WTC11 (cell line): ENCODE data around the gene CEACAM18. TPM values are rescaled to one million over a fixed set of nuclear protein-coding genes. Genes with fewer than 3 reads are reported as not detected.

Experiments
- ATAC-seq: fragments of 200-7000 bp; cut with Tn5 transposase; 2 replicates; pipeline ENCODE4 v1.10.0; 2021; ENCODE audit warnings: mild to moderate bottlenecking, moderate library complexity
- CTCF ChIA-PET: fragments of 300-600 bp; sonication (Branson Sonifier 250); formaldehyde crosslinking; loops from one replicate; lab custom pipeline; 2021; ENCODE audit warnings: antibody characterized with exemption; lab: Charles Lee
- POLR2A ChIA-PET: fragments of 350-600 bp; sonication (Branson Sonifier 250); formaldehyde crosslinking; loops from one replicate; lab custom pipeline; 2021; ENCODE audit warnings: antibody characterized with exemption; lab: Charles Lee
- DNase-seq: peaks from one replicate; pipeline ENCODE4 v3.0.0; 2021; ENCODE audit warnings: low spot score
- H3K27ac Mint-ChIP-seq: 2 replicates; pipeline ENCODE4 v1.8.0; 2021; ENCODE audit warnings: mixed read lengths
- H3K27me3 Mint-ChIP-seq: 2 replicates; pipeline ENCODE4 v1.8.0; 2021; ENCODE audit warnings: low read depth, mild to moderate bottlenecking, moderate library complexity, mixed read lengths
- H3K36me3 Mint-ChIP-seq: 2 replicates; pipeline ENCODE4 v1.8.0; 2021; ENCODE audit warnings: mixed read lengths
- H3K4me1 Mint-ChIP-seq: 2 replicates; pipeline ENCODE4 v1.8.0; 2022; ENCODE audit warnings: mixed read lengths
- H3K4me3 Mint-ChIP-seq: 2 replicates; pipeline ENCODE4 v1.8.0; 2021; ENCODE audit warnings: mild to moderate bottlenecking, moderate library complexity, mixed read lengths
- H3K9me3 Mint-ChIP-seq: 2 replicates; pipeline ENCODE4 v1.8.0; 2021; ENCODE audit warnings: mixed read lengths
- ARID4B ChIP-seq: sonication (generic); formaldehyde crosslinking; IDR thresholded peaks from 2 replicates; pipeline ENCODE4 v1.8.0; 2023; ENCODE audit warnings: missing genetic modification reagents, mild to moderate bottlenecking, borderline replicate concordance
- CBFB ChIP-seq: sonication (generic); formaldehyde crosslinking; IDR thresholded peaks from 2 replicates; pipeline ENCODE4 v1.8.1; 2022; ENCODE audit warnings: mild to moderate bottlenecking, low read depth, missing genetic modification reagents
- ERG ChIP-seq: fragments of 250-450 bp; sonication (Bioruptor Pico); IDR thresholded peaks from 2 replicates; pipeline ENCODE4 v1.8.0; 2021; ENCODE audit warnings: mild to moderate bottlenecking
- FOXJ3 ChIP-seq: sonication (generic); formaldehyde crosslinking; IDR thresholded peaks from 2 replicates; pipeline ENCODE4 v1.9.0; 2021; ENCODE audit warnings: missing genetic modification reagents, mild to moderate bottlenecking, borderline replicate concordance
- FOXP1 ChIP-seq: sonication (generic); formaldehyde crosslinking; IDR thresholded peaks from 2 replicates; pipeline ENCODE4 v1.8.0; 2022; ENCODE audit warnings: missing genetic modification reagents, mild to moderate bottlenecking, moderate library complexity, borderline replicate concordance
- GABPB1 ChIP-seq: sonication (generic); formaldehyde crosslinking; IDR thresholded peaks from 2 replicates; pipeline ENCODE4 v1.8.1; 2023; ENCODE audit warnings: mild to moderate bottlenecking, missing genetic modification reagents
- HMGXB4 ChIP-seq: sonication (generic); formaldehyde crosslinking; IDR thresholded peaks from 2 replicates; pipeline ENCODE4 v1.8.1; 2023; ENCODE audit warnings: mild to moderate bottlenecking, moderate library complexity, missing genetic modification reagents
- IRF2 ChIP-seq: sonication (generic); formaldehyde crosslinking; IDR thresholded peaks from 2 replicates; pipeline ENCODE4 v1.8.0; 2022; ENCODE audit warnings: low read depth, missing genetic modification reagents, borderline replicate concordance
- MYBL2 ChIP-seq: sonication (generic); formaldehyde crosslinking; IDR thresholded peaks from 2 replicates; pipeline ENCODE4 v1.8.1; 2023; ENCODE audit warnings: mild to moderate bottlenecking, moderate library complexity, missing genetic modification reagents
- NFATC4 ChIP-seq: fragments of 250-450 bp; sonication (Bioruptor Pico); IDR thresholded peaks from 2 replicates; pipeline ENCODE4 v1.9.0; 2021; ENCODE audit warnings: mild to moderate bottlenecking
- NFYB ChIP-seq: sonication (generic); formaldehyde crosslinking; conservative IDR thresholded peaks from 2 replicates; pipeline ENCODE4 v1.8.0; 2022; ENCODE audit warnings: low read depth, missing genetic modification reagents
- NR2C2 ChIP-seq: sonication (generic); formaldehyde crosslinking; IDR thresholded peaks from 2 replicates; pipeline ENCODE4 v1.8.0; 2022; ENCODE audit warnings: mild to moderate bottlenecking, missing genetic modification reagents
- SP1 ChIP-seq: sonication (generic); formaldehyde crosslinking; conservative IDR thresholded peaks from 2 replicates; pipeline ENCODE4 v1.8.1; 2022; ENCODE audit warnings: missing genetic modification reagents
- TEAD4 ChIP-seq: sonication (generic); formaldehyde crosslinking; IDR thresholded peaks from 2 replicates; pipeline ENCODE4 v1.8.0; 2022; ENCODE audit warnings: mild to moderate bottlenecking, missing genetic modification reagents
- USF1 ChIP-seq: sonication (generic); formaldehyde crosslinking; IDR thresholded peaks from 2 replicates; pipeline ENCODE4 v1.8.0; 2022; ENCODE audit warnings: mild to moderate bottlenecking, missing genetic modification reagents
- ZMAT4 ChIP-seq: fragments of 250-450 bp; sonication (Bioruptor Pico); IDR thresholded peaks from 2 replicates; pipeline ENCODE4 v1.9.0; 2021; ENCODE audit warnings: mild to moderate bottlenecking
- ZNF121 ChIP-seq: sonication (generic); formaldehyde crosslinking; IDR thresholded peaks from 2 replicates; pipeline ENCODE4 v1.8.0; 2023; ENCODE audit warnings: missing genetic modification reagents
- ZNF232 ChIP-seq: sonication (generic); formaldehyde crosslinking; IDR thresholded peaks from 2 replicates; pipeline ENCODE4 v1.8.0; 2022; ENCODE audit warnings: mild to moderate bottlenecking, missing genetic modification reagents
- ZNF281 ChIP-seq: sonication (generic); formaldehyde crosslinking; IDR thresholded peaks from 2 replicates; pipeline ENCODE4 v1.8.0; 2023; ENCODE audit warnings: mild to moderate bottlenecking, missing genetic modification reagents
- ZNF416 ChIP-seq: fragments of 250-450 bp; sonication (Bioruptor Pico); IDR thresholded peaks from 2 replicates; pipeline ENCODE4 v1.9.0; 2021; ENCODE audit warnings: mild to moderate bottlenecking, inconsistent platforms
- ZNF425 ChIP-seq: fragments of 250-450 bp; sonication (Bioruptor Pico); conservative IDR thresholded peaks from 2 replicates; pipeline ENCODE4 v1.9.0; 2021; ENCODE audit warnings: mild to moderate bottlenecking
- total RNA-seq: library from RNA; stranded (reverse); gene quantifications from 3 replicates; pipeline ENCODE4 v1.2.3, GENCODE V29; 2021

CEACAM18 gene
- total RNA-seq, 1 experiment from 2014 or later = not detected

GRCh38 chr19:51469162-51469561 is 9.2 kb upstream of the CEACAM18 start (continued):
- TF ChIP-seq ZNF121 (CRISPR knock-in tag) = no peak
- no peak for TF ChIP-seq NR2C2 (CRISPR knock-in tag)
- TF ChIP-seq, all 79 proteins: peak for 0

GRCh38 chr19:51469629-51470028 is 8.7 kb upstream of the CEACAM18 start:
- Mint-ChIP-seq H3K27me3 (peaks cover 56% of the 10 kb centered on the region), H3K9me3 (no peaks in the 10 kb centered on the region), H3K4me1 (no peaks in the 10 kb centered on the region), H3K36me3 (no peaks in the 10 kb centered on the region), H3K4me3 (no peak overlapping the region)
- ChIA-PET CTCF (interaction anchor here (0.6 to 7.5 kb wide), 4 partner anchors 32 to 188 kb away, joined by 3 to 65 read pairs (median 4); no protein-coding TSS in a partner anchor), POLR2A (no interaction called here)
- no peak for DNase-seq
- TF ChIP-seq CBFB (CRISPR knock-in tag) (no peak), USF1 (CRISPR knock-in tag) (no peak), FOXP1 (no peak), ZNF232 (CRISPR knock-in tag) (no peak), NFATC4 (CRISPR knock-in tag) (no peak), MYBL2 (CRISPR knock-in tag) (no peak), ZNF121 (CRISPR knock-in tag) (no peak), ZNF416 (CRISPR knock-in tag) (no peak), NFYB (CRISPR knock-in tag) (no peak), GABPB1 (CRISPR knock-in tag) (no peak), SP1 (CRISPR knock-in tag) (no peak), ERG (CRISPR knock-in tag) (no peak), TEAD4 (no peak), IRF2 (CRISPR knock-in tag) (no peak), ZNF425 (CRISPR knock-in tag) (no peak), FOXJ3 (CRISPR knock-in tag) (no peak), HMGXB4 (CRISPR knock-in tag) (no peak), ZMAT4 (CRISPR knock-in tag) (no peak)
- TF ChIP-seq, all 79 proteins: peak for 0
- H3K27ac Mint-ChIP-seq = no peak overlapping the region
- ATAC-seq = no peak

GRCh38 chr19:51470966-51471365 is 7.4 kb upstream of the CEACAM18 start:
- H3K27me3 Mint-ChIP-seq = peaks cover 44% of the 10 kb centered on the region
- ATAC-seq = no peak
- POLR2A ChIA-PET = no interaction called here
- no peak for TF ChIP-seq ARID4B (CRISPR knock-in tag)
- TF ChIP-seq ZNF281 (CRISPR knock-in tag) = no peak
- no peak overlapping the region for H3K27ac Mint-ChIP-seq
- CTCF ChIA-PET = interaction anchor here (5.1 to 7.5 kb wide), 2 partner anchors 187 to 190 kb away, joined by 49 to 65 read pairs; no protein-coding TSS in a partner anchor
- H3K36me3 Mint-ChIP-seq = no peaks in the 10 kb centered on the region
- peaks cover under 1% of the 10 kb centered on the region for H3K9me3 Mint-ChIP-seq
- H3K4me3 Mint-ChIP-seq = no peak overlapping the region
- H3K4me1 Mint-ChIP-seq = no peaks in the 10 kb centered on the region
- no peak for DNase-seq
